NOMO-1 treated with dmso at 0.1 percent for 144 hours (cell line): Measurements from ENCODE around the gene STK4.

ENCODE experiments used
- DNase-seq: peaks from one replicate; lab custom pipeline; 2025; ENCODE audit not compliant: unreplicated experiment; lab: John Stamatoyannopoulos, UW

The STK4 gene

DNA sequence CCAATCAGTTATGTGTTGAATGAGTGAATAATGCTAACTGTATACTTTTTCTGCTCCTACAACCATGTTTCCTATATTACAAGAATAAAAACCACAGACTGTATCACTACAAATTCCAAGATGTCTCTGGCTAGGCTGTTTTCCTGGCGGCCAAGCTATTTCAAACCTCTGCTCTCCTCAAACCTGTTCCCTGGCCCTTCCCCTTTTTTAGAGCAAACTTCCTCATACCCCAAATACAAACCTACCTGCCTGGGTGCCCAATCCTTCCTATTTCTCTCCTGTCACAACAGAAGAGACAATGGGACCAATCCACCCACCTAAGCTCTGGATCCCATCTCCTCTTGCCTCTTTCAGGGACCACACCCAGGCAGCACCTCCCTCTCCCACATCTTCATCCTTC is 13.6 kb upstream of the STK4 start:
- DNase-seq: no peak

- DNase-seq: no peak
Measured at GRCh38 chr20:44954211-44954610, 12.1 kb upstream of the STK4 start.

DNA sequence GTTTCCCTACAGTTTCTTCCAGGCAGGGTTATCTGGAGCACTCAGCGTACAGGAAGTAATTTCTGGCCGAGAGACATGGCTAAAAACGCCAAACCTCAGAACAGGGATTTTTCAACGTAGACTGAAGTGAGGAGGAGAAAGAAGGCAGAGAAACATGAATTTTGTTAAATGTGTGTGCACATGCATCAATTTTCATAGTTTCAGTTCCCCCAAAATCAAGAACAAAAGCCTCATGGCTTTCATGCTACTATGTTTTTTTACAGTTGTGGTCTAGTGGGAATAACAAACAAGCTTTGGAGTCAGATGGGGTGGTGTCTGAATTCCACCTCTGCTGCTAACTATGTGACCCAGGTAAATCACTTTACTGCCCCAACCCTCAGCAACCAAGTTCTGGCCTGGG is 11.0 kb upstream of the STK4 start:
- peak; percentile 3 for DNase-seq

DNA sequence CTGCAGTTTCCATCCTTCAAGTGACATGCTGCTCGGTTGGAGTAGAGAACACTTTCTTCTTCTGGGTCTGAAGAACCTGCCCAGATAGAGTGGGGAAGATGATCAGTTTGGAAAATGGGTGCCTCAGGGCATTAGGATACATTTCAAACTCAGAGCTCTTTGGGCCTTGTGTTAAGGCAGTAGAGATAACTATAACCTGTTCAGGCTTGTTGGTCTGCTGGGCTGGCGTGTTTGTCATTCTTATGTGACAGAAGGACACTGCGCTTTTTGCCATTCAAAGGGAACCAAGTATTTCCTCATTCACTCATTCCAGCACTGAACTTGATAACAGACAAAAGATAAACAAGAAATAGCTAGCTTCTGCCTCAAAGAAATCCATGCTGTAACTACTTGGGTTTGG is 9.9 kb upstream of the STK4 start:
- no peak for DNase-seq

- no peak for DNase-seq
Measured at GRCh38 chr20:44958276-44958675, 8.0 kb upstream of the STK4 start.

DNA sequence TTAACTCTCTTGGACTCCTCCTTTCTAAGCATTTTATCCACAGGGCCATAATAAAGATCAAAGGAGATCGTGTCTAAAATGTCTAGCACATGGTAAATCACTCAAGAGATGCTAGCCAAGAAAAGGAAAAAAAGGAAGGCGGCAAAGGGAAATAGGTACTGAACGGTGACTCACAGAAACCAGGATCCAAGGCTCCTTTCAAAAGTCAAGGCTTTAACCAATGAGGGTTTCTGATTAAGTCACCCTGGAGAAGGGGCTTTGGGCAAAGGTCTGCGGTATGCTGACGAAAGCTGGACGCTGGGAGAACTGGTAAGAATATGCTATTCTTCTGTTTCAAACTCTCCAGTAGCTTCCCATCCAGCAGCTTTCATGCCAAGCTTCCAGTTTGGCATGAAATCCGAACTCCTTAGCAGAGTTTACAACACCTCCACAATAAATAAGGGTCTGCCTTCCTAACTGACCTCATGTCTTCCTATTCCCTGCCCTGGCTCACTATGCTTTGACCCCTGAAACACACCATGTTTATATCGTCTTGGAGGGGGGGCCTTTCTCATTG is 7.2 kb upstream of the STK4 start:
- DNase-seq: peak; percentile 10

DNA sequence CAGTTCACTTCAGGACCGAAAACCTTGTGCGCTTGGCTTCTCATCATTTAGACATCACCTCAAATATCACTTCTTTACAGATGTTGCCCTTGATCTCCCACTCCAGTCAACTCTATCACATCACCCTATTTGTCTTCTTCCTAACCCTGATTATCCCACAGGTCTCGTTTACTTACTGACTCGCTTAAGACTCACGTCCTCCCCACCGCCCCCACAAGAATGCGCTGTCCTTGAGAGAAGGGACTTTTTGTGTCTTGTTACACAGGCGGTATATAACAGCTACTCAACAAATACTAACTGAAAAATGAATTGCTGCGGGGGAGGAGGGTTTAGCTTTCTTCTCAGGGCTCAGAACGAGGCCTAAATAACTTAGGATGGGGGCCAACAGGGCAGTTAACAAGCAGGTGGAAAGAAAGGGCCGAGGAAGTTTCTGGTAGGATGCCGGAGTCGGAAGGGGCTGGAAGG is 6.6 kb upstream of the STK4 start:
- peak; percentile 29 for DNase-seq

- DNase-seq: peak; percentile 95
Measured at GRCh38 chr20:44960103-44960852, 6.0 kb upstream of the STK4 start, which contains the start of gene TOMM34. Gene TOMM34, minus strand, starts transcription at chr20:44960397. Its CDS starts 64 bp downstream, at chr20:44960333.

DNA sequence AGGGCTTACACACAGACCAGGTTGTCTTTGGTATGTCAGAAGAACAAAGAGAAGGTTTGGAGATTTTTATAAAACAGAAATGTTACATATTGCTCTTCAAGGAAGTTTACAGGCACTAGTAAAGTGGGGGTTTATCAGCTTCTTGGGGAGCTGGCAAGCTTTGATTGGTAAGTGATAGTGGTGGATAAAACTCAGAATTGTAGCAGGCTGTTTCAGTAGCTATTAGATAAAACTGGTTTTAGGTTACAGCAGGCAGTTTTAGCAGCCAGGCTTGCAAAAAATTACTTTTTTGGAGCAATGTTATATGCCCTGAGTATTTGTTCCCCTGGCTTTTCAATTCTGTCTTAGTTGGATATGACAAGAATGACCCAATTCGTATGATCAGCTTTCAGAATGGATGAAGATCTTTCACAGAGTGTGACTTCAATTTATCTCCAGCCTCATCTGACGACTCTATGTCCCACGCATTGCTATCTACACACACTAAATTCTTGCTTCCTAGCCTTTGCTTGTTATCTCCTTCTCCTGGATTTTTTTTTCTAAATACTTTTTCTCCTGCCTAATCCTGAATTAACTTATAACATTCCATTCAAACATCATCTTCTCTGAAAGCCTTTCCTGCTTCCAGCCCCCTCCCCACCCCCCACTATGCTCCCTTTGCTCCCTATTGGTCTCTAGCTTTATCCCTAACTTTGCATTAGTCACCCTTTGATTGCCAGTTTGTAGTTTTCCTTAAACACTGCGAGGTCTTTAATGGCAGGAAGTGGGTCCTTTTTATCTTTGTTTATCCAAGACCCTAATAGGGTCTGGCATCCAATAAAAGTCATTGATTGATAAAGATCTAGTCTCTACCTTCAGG is 5.1 kb upstream of the STK4 start:
- no peak for DNase-seq

DNA sequence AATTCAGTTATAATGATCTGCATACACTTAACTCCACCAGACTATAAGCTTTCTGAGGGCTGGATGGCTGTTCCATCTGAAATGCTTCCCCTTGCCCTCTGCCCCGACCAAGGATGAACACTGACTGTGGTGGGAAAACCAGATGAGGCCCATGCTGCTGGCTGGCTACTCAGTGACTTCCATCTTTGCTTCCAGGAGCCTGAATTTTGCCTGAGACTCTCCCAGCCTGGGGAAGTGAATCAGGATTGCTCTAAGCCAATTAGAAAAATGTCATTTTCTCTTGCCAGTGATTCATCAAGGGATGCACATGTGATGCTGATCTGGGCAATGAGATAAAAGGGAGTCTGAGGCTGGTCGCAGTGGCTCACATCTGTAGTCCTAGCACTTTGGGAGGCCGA is 4.4 kb upstream of the STK4 start:
- no peak for DNase-seq

GRCh38 chr20:44962483-44962882 is 3.8 kb upstream of the STK4 start:
- DNase-seq: no peak

GRCh38 chr20:44963325-44964215 is 2.7 kb upstream of the STK4 start:
- DNase-seq: no peak

DNA sequence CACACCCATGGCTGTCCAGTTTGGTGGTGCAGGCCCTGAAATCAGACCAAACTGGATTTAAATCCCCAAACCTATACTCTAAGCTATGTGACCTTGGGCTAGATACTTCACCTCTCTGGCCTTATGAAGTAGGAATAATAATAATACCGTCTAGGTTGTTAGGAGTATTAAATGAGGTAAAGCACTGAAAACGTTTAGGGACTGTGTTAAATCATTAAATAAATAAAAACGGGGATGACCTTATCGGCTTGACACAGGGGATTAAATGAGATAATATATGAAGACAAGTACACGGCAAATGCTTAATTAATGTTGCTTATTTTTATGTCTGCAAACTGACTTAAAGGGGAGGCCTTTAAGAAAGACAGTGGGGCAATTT is 672 bp upstream of the STK4 start:
- no peak for DNase-seq

GRCh38 chr20:44967207-44967807 is 995 bp downstream of the STK4 start:
- DNase-seq: peak; percentile 80

- DNase-seq: no peak
Measured at GRCh38 chr20:44969300-44969894, 3.1 kb downstream of the STK4 start.

DNA sequence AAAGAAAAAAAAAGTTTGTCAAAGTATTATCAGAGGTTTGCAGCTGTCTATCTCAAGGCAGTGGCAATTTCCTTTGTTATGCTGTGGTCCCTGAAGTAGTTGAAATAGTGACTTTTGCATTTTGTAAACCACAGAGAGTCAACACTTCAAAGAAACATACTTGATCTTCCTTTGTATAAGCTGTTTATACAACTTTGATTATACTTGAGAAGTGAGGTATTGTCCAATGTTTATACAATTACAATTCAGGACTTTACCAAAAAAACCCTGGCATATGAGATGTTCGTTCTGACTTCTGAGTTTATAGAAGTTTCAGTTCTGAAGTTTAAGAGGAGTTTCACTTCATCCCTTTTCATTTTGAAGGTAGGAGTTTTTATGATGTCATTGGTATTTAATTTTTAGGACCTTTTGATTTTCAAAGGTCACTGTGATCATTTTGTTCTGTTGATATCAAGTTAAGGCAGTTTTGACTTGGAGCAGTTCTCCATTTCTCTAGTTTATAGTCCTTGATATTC is 4.0 kb downstream of the STK4 start:
- no peak for DNase-seq

GRCh38 chr20:44973053-44973452 is 6.7 kb downstream of the STK4 start:
- DNase-seq: no peak

GRCh38 chr20:44976698-44977097 is 10.4 kb downstream of the STK4 start:
- no peak for DNase-seq

- DNase-seq: peak; percentile 75
Measured at GRCh38 chr20:44979090-44979621, 12.8 kb downstream of the STK4 start.
